Lower leg skin (tissue), 3 donors: ENCODE data around the gene ASH1L.
"Not testable (repeated sequence)": the region's sequence is repeated elsewhere in the genome, so short reads cannot be mapped to it uniquely, and the experiment has no call there.

Source experiments
- CTCF ChIP-seq, 3 donors: fragments of 450-650 bp; IDR thresholded peaks; one replicate each; pipeline ENCODE4 v1.5.1; 2016; ENCODE audit warnings: antibody characterized with exemption in 3 of 3, mild to moderate bottlenecking in 3 of 3, moderate library complexity in 2 of 3
- POLR2A ChIP-seq, 2 donors: fragments of 450-650 bp; IDR thresholded peaks; one replicate each; pipeline ENCODE4 v1.6.1; 2016 to 2017; ENCODE audit warnings: antibody characterized with exemption in 2 of 2, mild to moderate bottlenecking in 1 of 2, moderate library complexity in 1 of 2

- not testable (repeated sequence) for TF ChIP-seq POLR2A, CTCF (IDR thresholded peaks at IDR 0.05)
Measured at GRCh38 chr1:155595877-155596474, 33.4 kb upstream of the ASH1L start.
